HCT116 (cell line): ENCODE measurements around the gene RANBP10. TPM values are rescaled to one million over a fixed set of nuclear protein-coding genes. Genes with fewer than 3 reads are reported as not detected.

Source experiments
- ATAC-seq: fragments of 200-7000 bp; cut with Tn5 transposase; 2 replicates; pipeline ENCODE4 v1.9.1; 2020; ENCODE audit warnings: mild to moderate bottlenecking, moderate library complexity
- BruUV-seq: library from RNA; stranded (reverse); fragments of 400-500 nt; replicated peaks from 2 replicates; lab custom pipeline; 2021; lab: Mats Ljungman, UMichigan
- CTCF ChIA-PET: fragments of 300-600 bp; sonication (Branson Sonifier 250); formaldehyde crosslinking; loops from one replicate; lab custom pipeline; 2021; ENCODE audit warnings: antibody characterized with exemption; lab: Charles Lee
- POLR2A ChIA-PET: fragments of 300-600, 350-600 bp; sonication (Branson Sonifier 250); formaldehyde crosslinking; loops from one replicate; lab custom pipeline; 2021; ENCODE audit warnings: antibody characterized with exemption; lab: Charles Lee
- RAD21 ChIA-PET, 2 experiments: fragments of 300-600 bp; sonication (Branson Sonifier 250); formaldehyde crosslinking; loops; one replicate each; lab custom pipeline; 2023; ENCODE audit warnings: low total read pairs in 2 of 2; ENCODE audit not compliant: uncharacterized antibody in 2 of 2, unreplicated experiment in 2 of 2, low non-redundant PET in 1 of 2; lab: Charles Lee
- DNase-seq: peaks from one replicate; pipeline ENCODE4 v3.0.0-alpha.2; 2010; ENCODE audit warnings: low read depth, low spot score
- H2AFZ ChIP-seq: fragments of 200-600 bp; shearing (Covaris generic), sonication (generic); 2 replicates; pipeline ENCODE4 v1.6.1; 2017; ENCODE audit warnings: low read depth, mixed run types, mixed read lengths, antibody characterized with exemption, low read length; ENCODE audit not compliant: poor library complexity, severe bottlenecking
- H3K27ac ChIP-seq: 2 replicates; pipeline ENCODE4 v1.5.1; 2012; ENCODE audit warnings: low read depth, low read length
- H3K27me3 ChIP-seq: fragments of 200-600 bp; sonication (generic); 2 replicates; pipeline ENCODE4 v1.6.1; 2016; ENCODE audit warnings: mixed run types, low read length, mixed read lengths; ENCODE audit not compliant: insufficient read depth
- H3K36me3 ChIP-seq, 2 experiments: fragments of 200-500 bp in 1 of 2; fragments of 200-600 bp in 1 of 2; sonication (Bioruptor generic) in 1 of 2; sonication (generic) in 1 of 2; 2 replicates each; pipeline versions ENCODE4 v1.5.1 to v1.6.1; 2014 to 2016; ENCODE audit warnings: low read length in 2 of 2, inconsistent platforms in 1 of 2, mixed read lengths in 1 of 2, mixed run types in 1 of 2; ENCODE audit not compliant: insufficient read depth in 2 of 2, control insufficient read depth in 1 of 2
- H3K4me1 ChIP-seq, 2 experiments: fragments of 200-600 bp in 1 of 2; sonication (generic) in 1 of 2; 2 replicates each; pipeline versions ENCODE4 v1.5.1 to v1.6.1; 2012 to 2017; ENCODE audit warnings: low read length in 2 of 2, inconsistent platforms in 1 of 2, mild to moderate bottlenecking in 1 of 2, mixed read lengths in 1 of 2, mixed run types in 1 of 2, moderate library complexity in 1 of 2; ENCODE audit not compliant: insufficient read depth in 2 of 2, control insufficient read depth in 1 of 2
- H3K4me2 ChIP-seq: fragments of 200-600 bp; sonication (generic); 2 replicates; pipeline ENCODE4 v1.6.1; 2017; ENCODE audit warnings: mixed run types, low read length, mixed read lengths
- H3K4me3 ChIP-seq, 2 experiments: fragments of 200-600 bp in 1 of 2; sonication (generic) in 1 of 2; replicated peaks in 1 of 2; 2 replicates each; pipeline ENCODE4 v1.5.1; 2011 to 2016; ENCODE audit warnings: low read length in 2 of 2, control low read depth in 1 of 2, low read depth in 1 of 2, mild to moderate bottlenecking in 1 of 2, mixed read lengths in 1 of 2, mixed run types in 1 of 2
- H3K79me2 ChIP-seq: fragments of 200-600 bp; sonication (generic); 2 replicates; pipeline ENCODE4 v1.6.1; 2017; ENCODE audit warnings: mild to moderate bottlenecking, mixed run types, low read length, moderate library complexity, mixed read lengths; ENCODE audit not compliant: insufficient read depth
- H3K9ac ChIP-seq: fragments of 200-600 bp; sonication (generic); 2 replicates; pipeline ENCODE4 v1.6.1; 2016; ENCODE audit warnings: low read length, mixed read lengths
- H3K9me2 ChIP-seq: fragments of 200-600 bp; sonication (generic), shearing (Covaris generic); 2 replicates; pipeline ENCODE4 v1.6.1; 2017; ENCODE audit warnings: mixed run types, mild to moderate bottlenecking, moderate library complexity; ENCODE audit not compliant: insufficient read depth
- H3K9me3 ChIP-seq, 2 experiments: fragments of 200-500 bp in 1 of 2; fragments of 200-600 bp in 1 of 2; sonication (Bioruptor generic) in 1 of 2; sonication (generic) in 1 of 2; 2 replicates each; pipeline ENCODE4 v1.6.1; 2014 to 2017; ENCODE audit warnings: low read length in 2 of 2, mixed read lengths in 2 of 2, inconsistent platforms in 1 of 2, low read depth in 1 of 2, mild to moderate bottlenecking in 1 of 2, mixed run types in 1 of 2, moderate library complexity in 1 of 2; ENCODE audit not compliant: control insufficient read depth in 1 of 2, insufficient read depth in 1 of 2
- H4K20me1 ChIP-seq: fragments of 200-600 bp; sonication (generic), shearing (Covaris generic); 2 replicates; pipeline ENCODE4 v1.6.1; 2017; ENCODE audit warnings: mixed run types, mild to moderate bottlenecking, moderate library complexity; ENCODE audit not compliant: insufficient read depth
- ATF3 ChIP-seq: IDR thresholded peaks from 2 replicates; pipeline ENCODE4 v1.6.1; 2012
- CEBPB ChIP-seq: IDR thresholded peaks from 2 replicates; pipeline ENCODE4 v1.6.1; 2012; ENCODE audit warnings: low read depth
- CTCF ChIP-seq, 3 experiments: fragments of 200-600 bp in 1 of 3; sonication (generic) in 1 of 3; IDR thresholded peaks in 2 of 3; conservative IDR thresholded peaks in 1 of 3; 2 replicates each; pipeline ENCODE4 v1.5.1; 2012 to 2017; ENCODE audit warnings: low read depth in 2 of 3, low read length in 2 of 3, antibody characterized with exemption in 1 of 3, borderline replicate concordance in 1 of 3, control low read depth in 1 of 3, mild to moderate bottlenecking in 1 of 3, mixed read lengths in 1 of 3, mixed run types in 1 of 3, moderate library complexity in 1 of 3; ENCODE audit not compliant: insufficient read depth in 1 of 3
- EGR1 ChIP-seq: IDR thresholded peaks from 2 replicates; pipeline ENCODE4 v1.6.1; 2012; ENCODE audit warnings: low read depth
- EZH2phosphoT487 ChIP-seq: fragments of 200-600 bp; IDR thresholded peaks from 2 replicates; pipeline ENCODE4 v1.6.1; 2018; ENCODE audit warnings: antibody characterized with exemption, borderline replicate concordance
- JUND ChIP-seq: IDR thresholded peaks from 2 replicates; pipeline ENCODE4 v1.6.1; 2012
- MAX ChIP-seq: IDR thresholded peaks from 2 replicates; pipeline ENCODE4 v1.6.1; 2012
- POLR2A ChIP-seq: IDR thresholded peaks from 2 replicates; pipeline ENCODE4 v1.7.0; 2011; ENCODE audit warnings: borderline replicate concordance; ENCODE audit not compliant: insufficient read depth, insufficient read length; ENCODE audit errors: extremely low read depth
- RAD21 ChIP-seq: IDR thresholded peaks from 2 replicates; pipeline ENCODE4 v1.6.1; 2012; ENCODE audit warnings: low read depth, mild to moderate bottlenecking
- SIN3A ChIP-seq: IDR thresholded peaks from 2 replicates; pipeline ENCODE4 v1.6.1; 2012; ENCODE audit warnings: low read depth
- SP1 ChIP-seq: IDR thresholded peaks from 2 replicates; pipeline ENCODE4 v1.6.1; 2012; ENCODE audit warnings: low read depth
- SRF ChIP-seq: IDR thresholded peaks from 2 replicates; pipeline ENCODE4 v1.6.1; 2012; ENCODE audit warnings: low read depth
- TCF7L2 ChIP-seq: IDR thresholded peaks from 2 replicates; pipeline ENCODE4 v1.7.0; 2011; ENCODE audit warnings: borderline replicate concordance, inconsistent platforms; ENCODE audit not compliant: insufficient read depth, insufficient read length; ENCODE audit errors: extremely low read depth
- YY1 ChIP-seq: IDR thresholded peaks from 2 replicates; pipeline ENCODE4 v1.6.1; 2011; ENCODE audit warnings: low read length, low read depth, moderate library complexity, mild to moderate bottlenecking; ENCODE audit not compliant: insufficient replicate concordance; ENCODE audit errors: extremely low read depth
- ZFX ChIP-seq: fragments of 450-650 bp; IDR thresholded peaks from 2 replicates; pipeline ENCODE4 v1.6.1; 2017
- ZNF274 ChIP-seq: fragments of 200-500 bp; sonication (Bioruptor generic); IDR thresholded peaks from 2 replicates; pipeline ENCODE4 v1.6.1; 2014; ENCODE audit warnings: mild to moderate bottlenecking, low read depth, low read length, inconsistent platforms
- intact Hi-C: fragments of 100-400 bp; cut with micrococcal nuclease; formaldehyde crosslinking; loops from 2 replicates; pipeline ENCODE4 v1.10.0; 2022
- total RNA-seq: library from RNA; stranded (reverse); gene quantifications from one replicate; pipeline ENCODE4 v1.2.1, GENCODE V29; 2021; ENCODE audit not compliant: unreplicated experiment

Gene RANBP10
- total RNA-seq, 1 experiment from 2014 or later, result 16.9 TPM

- CTCF ChIA-PET, result interaction anchor here (1.6 to 2.7 kb wide), 2 partner anchors 7 to 142 kb away, joined by 7 to 57 read pairs; partner anchors contain the start of genes RANBP10 and TSNAXIP1
- H3K4me1 ChIP-seq, result peaks cover 0 to 3% of the 10 kb centered on the region in 2 experiments; a peak in 1 of 4 replicates
- no peaks in the 10 kb centered on the region for H3K9me3 ChIP-seq
- intact Hi-C loops, result no loop called here
- no peak for DNase-seq
- no peak overlapping the region for H3K4me3 ChIP-seq
- ATAC-seq, result no peak
- no peaks in the 10 kb centered on the region for H4K20me1 ChIP-seq
- no TSS peak for BruUV-seq
- TF ChIP-seq MAX (no peak), CEBPB (no peak), EGR1 (no peak), ATF3 (no peak), SRF (no peak), CTCF (IDR thresholded peaks at IDR 0.05 in 2 of 3, conservative IDR thresholded peaks at IDR 0.05 in 1 of 3; ENCODE audit: borderline replicate concordance in 1 of 3, insufficient read depth in 1 of 3, low read depth in 2 of 3, low read length in 2 of 3) (no peak), RAD21 (no peak), ZNF274 (no peak), JUND (no peak), ZFX (no peak), POLR2A (no peak), EZH2phosphoT487 (no peak), SIN3A (no peak), YY1 (no peak), SP1 (no peak), TCF7L2 (no peak)
- TF ChIP-seq, all 23 proteins: peak for 0
- Histone ChIP-seq H3K9me2 (no peaks in the 10 kb centered on the region), H3K4me2 (no peak overlapping the region), H3K27ac (no peak overlapping the region), H3K27me3 (no peaks in the 10 kb centered on the region), H3K79me2 (no peaks in the 10 kb centered on the region), H3K9ac (no peak overlapping the region), H2AFZ (no peak overlapping the region), H3K36me3 (no peaks in the 10 kb centered on the region)
- ChIA-PET POLR2A (interaction anchor here (2.7 kb wide), 1 partner anchor 8 kb away, joined by 9 read pairs; the partner anchor contains the start of genes RANBP10 and TSNAXIP1), RAD21 (no interaction called here)
These were observed 8.2 kb upstream of the RANBP10 start for GRCh38 chr16:67814567-67814966.
